Kidney (tissue), 14 donors: ENCODE data around the gene NYAP2. TPM values are rescaled to one million over a fixed set of nuclear protein-coding genes. Genes with fewer than 3 reads are reported as not detected.

Experiments used
- DNase-seq, 5 donors: peaks; one replicate each; pipeline ENCODE4 v3.0.0-alpha.2; 2013 to 2020
- FAIRE-seq: peaks from 2 replicates; lab custom pipeline; 2012; peaks lifted over from hg19 to GRCh38; lab: Jason Lieb, UNC
- H3K27ac ChIP-seq, 2 donors: one replicate each; pipeline ENCODE4 v1.7.0; 2013; ENCODE audit warnings: low read depth in 2 of 2, low read length in 2 of 2, inconsistent platforms in 1 of 2
- H3K27me3 ChIP-seq: one replicate; pipeline ENCODE4 v1.7.1; 2013; ENCODE audit warnings: low read length, inconsistent platforms; ENCODE audit not compliant: control insufficient read depth, insufficient read depth
- H3K36me3 ChIP-seq, 3 donors: one replicate each; pipeline versions ENCODE4 v1.7.0 to v1.7.1; 2013; ENCODE audit warnings: low read length in 3 of 3, control low read depth in 1 of 3, inconsistent platforms in 1 of 3; ENCODE audit not compliant: insufficient read depth in 3 of 3, control insufficient read depth in 2 of 3
- H3K4me1 ChIP-seq, 3 donors: one replicate each; pipeline versions ENCODE4 v1.7.0 to v1.7.1; 2013; ENCODE audit warnings: low read length in 3 of 3, inconsistent platforms in 1 of 3, low read depth in 1 of 3; ENCODE audit not compliant: control insufficient read depth in 2 of 3, insufficient read depth in 2 of 3
- H3K4me3 ChIP-seq, 3 donors: one replicate each; pipeline versions ENCODE4 v1.7.0 to v1.8.1; 2013; ENCODE audit warnings: low read length in 3 of 3, control low read depth in 1 of 3, inconsistent platforms in 1 of 3
- H3K9ac ChIP-seq, 3 donors: one replicate each; pipeline versions ENCODE4 v1.7.0 to v1.7.1; 2013; ENCODE audit warnings: low read length in 3 of 3, control low read depth in 1 of 3, inconsistent platforms in 1 of 3
- H3K9me3 ChIP-seq, 3 donors: one replicate each; pipeline versions ENCODE4 v1.7.0 to v1.7.1; 2013; ENCODE audit warnings: low read length in 3 of 3, control low read depth in 1 of 3, inconsistent platforms in 1 of 3; ENCODE audit not compliant: control insufficient read depth in 2 of 3, insufficient read depth in 1 of 3
- CTCF ChIP-seq: IDR thresholded peaks from 3 replicates; pipeline ENCODE4 v1.5.1; 2012; ENCODE audit warnings: mild to moderate bottlenecking, moderate library complexity, borderline replicate concordance; ENCODE audit not compliant: insufficient read depth; ENCODE audit errors: extremely low read depth
- intact Hi-C: fragments of 100-400 bp; cut with DNase I; formaldehyde crosslinking; loops from one replicate; pipeline ENCODE4 v1.11.1; 2022
- polyA plus RNA-seq: library from polyadenylated mRNA; stranded (reverse); fragments of 350-450 nt; fragmentation: Illumina TruSeq; extraction: RNeasy Lipid Tissue Mini Kit (QIAGEN cat#74804); gene quantifications from one replicate; pipeline ENCODE4 v1.2.3, GENCODE V29; 2014; ENCODE audit warnings: low read depth, low replicate concordance; ENCODE audit not compliant: insufficient read depth
- total RNA-seq: library from RNA; stranded (reverse); fragmentation: NEBNext Ultra II Directional; extraction: Animal tissue kit (Norgen Biotek cat#: 25700); gene quantifications from one replicate; pipeline ENCODE4 v1.2.1, GENCODE V29; 2021
- donor health status: control.
- donor health status: control.
- donor health status: control.
- donor health status: control.
- donor health status: control.
- donor health status: DM: yes; HTN: yes; CAD: no.
- donor health status: Normal renal cell carcinoma (clear cell type).

The NYAP2 gene
- total and polyA plus RNA-seq, 2 donors from 2014 or later = 0.66 TPM; not detected in 1

- no peaks in the 10 kb centered on the region for H3K4me1 ChIP-seq
- H3K27ac ChIP-seq = no peak overlapping the region
- intact Hi-C loops = no loop called here
- H3K27me3 ChIP-seq = no peaks in the 10 kb centered on the region
- FAIRE-seq = no peak
- TF ChIP-seq CTCF = no peak
- no peaks in the 10 kb centered on the region for H3K9me3 ChIP-seq
- H3K36me3 ChIP-seq = no peaks in the 10 kb centered on the region
- H3K9ac ChIP-seq = no peak overlapping the region
- no peak overlapping the region for H3K4me3 ChIP-seq
- no peak for DNase-seq
Measured at GRCh38 chr2:225556461-225556860, 157.0 kb downstream of the NYAP2 start.

GRCh38 chr2:225558399-225559071, 159.0 kb downstream of the NYAP2 start:
- no peak for TF ChIP-seq CTCF
- intact Hi-C loops = no loop called here
- no peak overlapping the region for H3K27ac ChIP-seq
- H3K9ac ChIP-seq = no peak overlapping the region
- no peaks in the 10 kb centered on the region for H3K36me3 ChIP-seq
- H3K27me3 ChIP-seq = no peaks in the 10 kb centered on the region
- H3K9me3 ChIP-seq = no peaks in the 10 kb centered on the region
- H3K4me3 ChIP-seq = no peak overlapping the region
- peak in 1 of 5 donors; percentile 19 for DNase-seq
- no peaks in the 10 kb centered on the region for H3K4me1 ChIP-seq
- FAIRE-seq = no peak

- no peak overlapping the region for H3K9ac ChIP-seq
- no peak overlapping the region for H3K27ac ChIP-seq
- no peaks in the 10 kb centered on the region for H3K36me3 ChIP-seq
- no peaks in the 10 kb centered on the region for H3K4me1 ChIP-seq
- H3K4me3 ChIP-seq = no peak overlapping the region
- no peaks in the 10 kb centered on the region for H3K9me3 ChIP-seq
- no peaks in the 10 kb centered on the region for H3K27me3 ChIP-seq
- DNase-seq (no peak), FAIRE-seq (no peak)
- intact Hi-C loops = no loop called here
- no peak for TF ChIP-seq CTCF
Measured at GRCh38 chr2:225559072-225559415, 159.5 kb downstream of the NYAP2 start.

- no peak overlapping the region for H3K9ac ChIP-seq
- TF ChIP-seq CTCF = no peak
- no peaks in the 10 kb centered on the region for H3K9me3 ChIP-seq
- FAIRE-seq (no peak), DNase-seq (no peak)
- intact Hi-C loops = no loop called here
- H3K36me3 ChIP-seq = no peaks in the 10 kb centered on the region
- H3K4me3 ChIP-seq = no peak overlapping the region
- no peaks in the 10 kb centered on the region for H3K4me1 ChIP-seq
- no peak overlapping the region for H3K27ac ChIP-seq
- H3K27me3 ChIP-seq = no peaks in the 10 kb centered on the region
Measured at GRCh38 chr2:225566798-225567197, 167.3 kb downstream of the NYAP2 start.
